Hepatocyte (in vitro differentiated cells): ENCODE measurements around the gene COL5A1.

Experiments
- EZH2 ChIP-seq: fragments of 200-600 bp; sonication (generic); IDR thresholded peaks from 2 replicates; pipeline ENCODE4 v1.6.1; 2016; ENCODE audit warnings: antibody characterized with exemption, mild to moderate bottlenecking, borderline replicate concordance
- EZH2phosphoT487 ChIP-seq: fragments of 200-600 bp; sonication (generic); IDR thresholded peaks from one replicate; pipeline ENCODE4 v1.6.1; 2018; ENCODE audit warnings: antibody characterized with exemption, mild to moderate bottlenecking, low read depth, moderate library complexity; ENCODE audit not compliant: unreplicated experiment, severe bottlenecking
- TF ChIP-seq, protein P1 (sequence below): fragments of 200-600 bp; sonication (generic); IDR thresholded peaks from 2 replicates; pipeline ENCODE4 v1.5.1; 2016; ENCODE audit warnings: antibody characterized with exemption, mild to moderate bottlenecking; ENCODE audit not compliant: poor library complexity

- TF ChIP-seq, protein P1, sequence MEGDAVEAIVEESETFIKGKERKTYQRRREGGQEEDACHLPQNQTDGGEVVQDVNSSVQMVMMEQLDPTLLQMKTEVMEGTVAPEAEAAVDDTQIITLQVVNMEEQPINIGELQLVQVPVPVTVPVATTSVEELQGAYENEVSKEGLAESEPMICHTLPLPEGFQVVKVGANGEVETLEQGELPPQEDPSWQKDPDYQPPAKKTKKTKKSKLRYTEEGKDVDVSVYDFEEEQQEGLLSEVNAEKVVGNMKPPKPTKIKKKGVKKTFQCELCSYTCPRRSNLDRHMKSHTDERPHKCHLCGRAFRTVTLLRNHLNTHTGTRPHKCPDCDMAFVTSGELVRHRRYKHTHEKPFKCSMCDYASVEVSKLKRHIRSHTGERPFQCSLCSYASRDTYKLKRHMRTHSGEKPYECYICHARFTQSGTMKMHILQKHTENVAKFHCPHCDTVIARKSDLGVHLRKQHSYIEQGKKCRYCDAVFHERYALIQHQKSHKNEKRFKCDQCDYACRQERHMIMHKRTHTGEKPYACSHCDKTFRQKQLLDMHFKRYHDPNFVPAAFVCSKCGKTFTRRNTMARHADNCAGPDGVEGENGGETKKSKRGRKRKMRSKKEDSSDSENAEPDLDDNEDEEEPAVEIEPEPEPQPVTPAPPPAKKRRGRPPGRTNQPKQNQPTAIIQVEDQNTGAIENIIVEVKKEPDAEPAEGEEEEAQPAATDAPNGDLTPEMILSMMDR, result no peak
- TF ChIP-seq EZH2, result no peak
- no peak for TF ChIP-seq EZH2phosphoT487
Measured at GRCh38 chr9:134753191-134753590, 111.6 kb downstream of the COL5A1 start.
